Measurements from ENCODE around the gene TEX29.

- TF ChIP-seq CTCF (IDR thresholded peaks at IDR 0.05): no peak
- TF ChIP-seq EZH2 (IDR thresholded peaks at IDR 0.05; ENCODE audit: borderline replicate concordance, insufficient read depth, low read depth, low read length, poor library complexity, severe bottlenecking): no peak
These were observed 64.9 kb downstream of the TEX29 start for GRCh38 chr13:111385183-111385857.
